Measurements from ENCODE around the gene FYTTD1.
"Not testable (repeated sequence)": the region's sequence is repeated elsewhere in the genome, so short reads cannot be mapped to it uniquely, and the experiment has no call there.

The FYTTD1 gene, protein sequence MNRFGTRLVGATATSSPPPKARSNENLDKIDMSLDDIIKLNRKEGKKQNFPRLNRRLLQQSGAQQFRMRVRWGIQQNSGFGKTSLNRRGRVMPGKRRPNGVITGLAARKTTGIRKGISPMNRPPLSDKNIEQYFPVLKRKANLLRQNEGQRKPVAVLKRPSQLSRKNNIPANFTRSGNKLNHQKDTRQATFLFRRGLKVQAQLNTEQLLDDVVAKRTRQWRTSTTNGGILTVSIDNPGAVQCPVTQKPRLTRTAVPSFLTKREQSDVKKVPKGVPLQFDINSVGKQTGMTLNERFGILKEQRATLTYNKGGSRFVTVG

DNA sequence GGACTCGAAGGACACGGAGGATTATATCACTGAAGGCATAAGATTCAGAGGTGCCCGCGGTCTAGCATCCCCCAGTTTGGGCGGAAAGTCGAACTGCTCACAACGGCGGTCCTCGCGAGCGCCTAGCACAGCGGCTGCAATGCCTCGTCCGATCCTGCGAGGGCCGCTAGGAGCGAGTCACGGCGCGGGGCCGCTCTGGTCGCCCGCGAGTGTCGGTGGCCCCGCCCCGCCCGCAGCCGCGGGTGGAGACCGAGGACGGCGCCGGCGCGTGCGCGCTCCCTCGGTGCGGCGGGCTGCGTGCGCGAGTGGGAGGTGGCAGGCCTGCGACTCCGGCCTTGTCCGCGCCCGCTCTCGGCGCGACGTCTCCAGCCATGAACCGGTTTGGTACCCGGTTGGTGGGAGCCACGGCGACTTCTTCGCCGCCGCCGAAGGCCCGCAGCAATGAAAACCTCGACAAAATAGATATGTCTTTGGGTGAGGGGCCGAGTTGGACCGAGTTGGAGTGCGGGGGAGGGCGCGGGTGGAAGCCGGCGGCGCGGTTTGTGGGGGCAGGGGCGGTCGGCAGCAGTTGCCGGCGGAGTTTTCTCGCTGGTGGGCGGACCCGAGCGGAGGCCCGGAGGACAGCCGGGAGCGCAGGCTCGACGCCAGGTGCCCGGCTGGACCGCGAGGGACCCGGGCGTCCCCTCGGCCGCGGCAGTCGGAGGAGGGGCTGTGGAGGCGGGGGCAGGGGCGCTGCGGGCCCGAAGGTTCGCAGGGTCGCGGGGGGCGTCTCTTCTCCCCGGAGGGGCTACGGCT, at the start of gene FYTTD1:
FYTTD1 (plus strand) TSS at position 283 of the 795 bp plus-strand sequence; CDS start at position 372, 89 bp downstream.
- DNase-seq, result peak; percentile 91

DNA sequence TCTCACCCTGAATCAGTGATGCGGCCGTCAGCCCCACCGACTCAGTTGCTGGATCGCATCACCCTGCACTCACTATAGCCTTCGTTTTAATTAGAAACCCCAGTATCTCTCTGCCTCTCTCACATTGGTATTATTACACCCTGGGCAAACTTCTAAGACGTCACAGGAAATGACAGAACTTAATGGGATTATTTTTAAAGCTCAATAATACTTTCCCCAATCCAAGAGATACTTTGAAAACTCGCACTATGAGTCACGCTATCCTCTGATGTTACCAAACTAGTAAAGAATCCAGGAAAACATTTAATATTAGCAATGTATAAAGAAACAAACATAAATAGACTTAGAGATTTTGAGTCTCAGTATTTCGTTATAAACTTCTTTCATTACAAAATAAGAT, 49.6 kb upstream of the FYTTD1 start:
- DNase-seq, result no peak

DNA sequence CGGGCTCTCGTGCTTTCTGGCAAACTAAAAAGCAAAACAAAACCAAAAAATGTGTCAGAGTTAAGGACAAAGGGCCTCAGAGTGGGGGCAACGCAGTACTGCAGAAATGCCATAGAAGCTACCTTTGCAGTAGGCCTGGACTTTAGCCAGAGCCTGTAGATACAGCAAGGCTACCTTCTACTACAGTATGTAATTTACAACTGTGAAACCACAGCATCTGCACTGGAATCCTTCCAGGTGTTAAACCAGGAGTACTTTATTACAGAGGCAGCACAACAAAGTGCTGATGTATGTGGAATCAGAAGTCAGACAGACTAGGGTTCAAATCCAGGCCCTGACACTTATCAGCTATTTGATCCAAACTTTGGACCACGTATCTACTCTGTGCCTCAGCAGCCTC, 47.8 kb upstream of the FYTTD1 start:
- DNase-seq, result no peak

DNA sequence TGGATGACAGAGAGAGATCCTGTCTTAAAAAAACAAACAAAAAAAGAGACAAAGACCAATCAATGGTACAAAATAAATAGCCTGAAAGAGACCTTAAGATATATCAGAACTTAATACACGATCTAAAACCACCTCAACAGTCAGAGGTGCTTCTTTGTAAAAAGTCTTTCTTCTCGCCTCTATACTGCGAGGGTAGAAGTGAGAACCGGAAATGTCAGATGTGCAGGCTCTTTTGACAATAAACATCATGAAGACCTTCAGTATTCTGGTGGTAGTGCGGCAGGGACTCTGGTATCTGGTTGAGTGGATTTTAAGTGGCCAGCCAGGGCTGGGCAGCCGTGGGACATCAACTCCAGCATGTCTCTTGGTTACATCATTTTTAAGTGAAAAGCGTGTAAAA, 43.0 kb upstream of the FYTTD1 start:
- DNase-seq, result no peak

DNA sequence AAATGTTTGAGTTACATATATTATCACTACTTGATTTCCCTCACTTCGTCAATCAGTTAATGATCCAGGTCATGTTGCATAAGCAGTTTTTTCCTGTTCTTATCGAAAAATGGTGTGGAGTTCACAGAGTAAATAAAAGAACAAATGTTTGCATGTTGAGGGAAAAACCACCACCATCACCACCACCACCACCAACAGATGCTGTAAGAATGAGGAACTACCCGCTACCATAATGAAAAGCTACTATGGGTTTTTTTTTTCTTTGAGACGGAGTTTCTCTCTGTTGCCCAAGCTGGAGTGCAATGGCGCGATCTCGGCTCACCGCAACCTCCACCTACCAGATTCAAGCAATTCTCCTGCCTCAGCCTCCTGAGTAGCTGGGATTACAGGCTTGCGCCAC, 40.5 kb upstream of the FYTTD1 start:
- DNase-seq, result no peak

DNA sequence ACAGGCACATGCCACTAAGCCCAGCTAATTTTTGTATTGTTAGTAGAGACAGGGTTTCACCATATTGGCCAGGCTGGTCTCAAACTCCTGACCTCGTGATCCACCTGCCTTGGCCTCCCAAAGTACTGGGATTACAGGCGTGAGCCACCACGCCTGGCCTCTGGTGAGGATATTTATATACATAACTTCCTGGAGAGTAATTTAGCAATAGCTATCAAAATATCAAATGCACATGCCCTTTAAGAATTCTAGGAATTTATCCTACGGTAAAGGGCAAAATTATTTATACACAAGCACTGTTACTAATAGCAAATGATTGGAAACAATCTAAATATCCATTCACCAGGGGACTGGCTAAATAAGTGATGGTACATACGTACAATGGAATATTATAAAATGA, 38.7 kb upstream of the FYTTD1 start:
- DNase-seq, result not testable (repeated sequence)

DNA sequence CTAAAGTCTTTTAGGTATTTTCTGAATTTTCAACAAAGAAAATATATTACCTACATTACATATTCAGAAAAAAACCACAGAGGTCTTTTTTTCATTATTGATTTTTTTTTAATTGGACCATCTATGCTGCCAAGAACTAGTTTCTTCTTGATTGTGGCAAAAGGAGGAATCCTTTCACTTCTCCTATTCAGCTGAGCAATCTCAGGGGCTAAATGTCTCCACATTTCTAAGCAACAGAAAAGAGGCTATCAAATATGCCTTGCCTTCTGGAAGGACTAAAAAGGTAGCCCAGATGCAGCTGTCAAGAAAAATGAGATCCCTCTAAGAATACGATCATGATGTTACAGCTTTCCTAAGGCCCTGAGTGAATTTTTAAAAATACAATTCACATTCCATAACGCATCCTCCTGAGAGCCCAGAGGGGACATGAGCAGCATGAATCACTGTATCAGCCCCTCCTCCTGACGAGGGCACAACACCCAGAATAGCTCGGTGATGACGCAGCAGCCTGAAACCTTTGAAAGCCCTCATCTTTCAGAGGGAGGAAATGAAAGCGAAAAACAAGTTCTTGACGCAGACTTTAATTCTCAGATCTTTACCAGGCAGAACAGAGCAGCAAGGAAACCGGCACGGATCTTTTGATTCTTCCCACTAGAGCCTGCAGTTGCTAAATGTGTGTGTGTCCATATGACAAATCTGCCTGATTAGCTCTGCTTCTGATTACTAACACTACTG, 37.5 kb upstream of the FYTTD1 start:
- DNase-seq, result no peak

DNA sequence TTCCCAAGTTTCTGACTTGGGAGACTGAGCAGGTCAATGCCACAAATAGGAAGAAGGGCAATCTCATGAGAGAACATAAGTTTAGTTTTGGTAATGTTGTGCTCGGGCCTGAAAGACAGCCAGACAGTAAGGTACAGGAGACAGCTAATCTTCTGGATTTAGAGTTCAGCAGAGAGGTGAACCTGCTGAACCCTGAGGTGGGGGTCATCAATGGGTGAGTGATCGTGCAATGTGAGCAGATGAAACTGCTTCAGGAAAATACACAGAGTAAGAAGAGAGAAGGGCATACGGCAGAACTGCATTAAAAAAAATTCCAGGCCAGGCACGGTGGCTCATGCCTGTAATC, 36.2 kb upstream of the FYTTD1 start:
- DNase-seq, result no peak

DNA sequence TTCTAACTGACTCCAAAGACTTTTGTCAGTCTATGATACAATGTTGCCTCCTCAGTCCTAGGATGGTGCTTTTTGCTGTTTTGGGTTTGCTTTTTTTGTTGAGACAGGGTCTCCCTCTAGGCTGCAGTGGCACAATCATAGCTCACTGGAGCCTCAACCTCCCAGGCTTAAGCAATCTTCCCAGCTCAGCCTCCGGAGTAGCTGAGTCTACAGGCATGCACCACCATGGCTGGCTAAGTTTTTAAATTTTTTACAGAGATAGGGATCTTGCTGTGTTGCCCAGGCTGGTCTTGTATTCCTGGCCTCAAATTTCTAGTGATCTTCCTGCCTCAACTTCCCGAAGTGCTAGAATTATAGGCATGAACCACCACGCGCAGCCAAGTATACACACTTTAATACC, 35.4 kb upstream of the FYTTD1 start:
- DNase-seq, result no peak

DNA sequence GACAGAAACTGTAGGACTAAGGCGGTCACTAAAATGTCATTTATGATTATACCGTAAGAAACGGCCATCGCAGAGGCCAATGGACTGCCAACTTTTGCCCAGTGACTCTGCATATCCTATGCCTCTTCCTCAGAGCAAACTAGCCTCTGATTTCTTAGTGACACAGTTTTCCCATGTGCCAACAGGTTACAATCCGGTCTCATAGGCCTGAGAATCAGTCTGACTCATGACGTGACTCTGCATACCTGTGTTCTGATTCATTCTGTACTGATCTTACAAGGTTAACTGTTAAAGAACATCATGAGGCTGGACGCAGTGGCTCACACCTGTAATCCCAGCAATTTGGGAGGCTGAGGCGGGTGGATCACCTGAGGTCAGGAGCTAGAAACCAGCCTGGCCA, 30.8 kb upstream of the FYTTD1 start:
- DNase-seq, result no peak

DNA sequence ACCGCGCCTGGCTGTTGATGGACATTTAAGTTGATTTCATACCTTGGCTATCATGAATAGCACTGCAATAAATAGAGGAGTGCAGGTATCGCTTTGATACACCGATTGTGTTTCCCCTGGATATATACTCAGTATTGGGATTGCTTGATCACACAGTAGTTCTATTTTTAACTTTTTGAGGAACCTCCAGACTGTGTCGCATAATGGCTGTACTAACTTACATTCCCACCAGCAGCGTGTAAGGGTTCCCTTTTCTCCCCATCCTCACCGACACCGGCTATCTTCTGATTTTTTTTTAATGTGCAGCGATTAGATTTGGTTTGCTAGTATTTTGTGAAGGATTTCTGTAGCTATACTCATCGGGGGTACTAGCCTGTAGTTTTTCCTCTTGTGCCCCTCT, 29.0 kb upstream of the FYTTD1 start:
- DNase-seq, result no peak

DNA sequence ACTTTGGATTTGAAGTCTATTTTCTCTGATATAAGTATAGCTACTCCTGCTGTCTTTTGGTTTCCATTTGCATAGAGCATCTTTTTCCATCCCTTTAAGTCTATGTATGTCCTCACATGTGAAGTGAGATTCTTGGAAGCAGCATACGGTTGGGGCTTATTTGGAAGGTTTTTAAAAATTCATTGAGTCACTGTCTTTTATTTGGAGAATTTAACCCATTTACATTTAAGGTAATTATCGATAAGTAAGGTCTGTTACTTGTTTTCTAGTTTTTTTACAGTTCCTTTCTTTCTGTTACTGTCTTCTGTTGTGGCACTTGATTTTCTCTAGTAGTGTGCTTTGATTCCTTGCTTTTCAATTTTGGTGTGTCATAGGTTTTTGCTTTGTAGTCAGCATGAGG, 26.9 kb upstream of the FYTTD1 start:
- DNase-seq, result no peak

DNA sequence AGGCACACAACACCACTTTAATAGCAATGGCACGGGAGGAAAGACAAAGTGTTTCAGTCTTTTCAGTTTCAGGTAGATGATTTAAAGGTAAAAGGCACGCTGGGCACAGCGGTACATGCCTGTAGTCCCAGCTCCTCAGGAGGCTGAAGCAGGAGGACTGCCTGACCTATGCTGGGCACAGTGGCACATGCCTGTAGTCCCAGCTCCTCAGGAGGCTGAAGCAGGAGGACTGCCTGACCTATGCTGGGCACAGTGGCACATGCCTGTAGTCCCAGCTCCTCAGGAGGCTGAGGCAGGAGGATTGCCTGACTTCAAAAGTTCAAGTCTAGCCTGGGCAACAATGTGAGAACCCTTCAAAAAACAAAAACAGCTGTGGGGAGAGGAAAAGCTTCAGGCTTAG, 21.8 kb upstream of the FYTTD1 start:
- not testable (repeated sequence) for DNase-seq

DNA sequence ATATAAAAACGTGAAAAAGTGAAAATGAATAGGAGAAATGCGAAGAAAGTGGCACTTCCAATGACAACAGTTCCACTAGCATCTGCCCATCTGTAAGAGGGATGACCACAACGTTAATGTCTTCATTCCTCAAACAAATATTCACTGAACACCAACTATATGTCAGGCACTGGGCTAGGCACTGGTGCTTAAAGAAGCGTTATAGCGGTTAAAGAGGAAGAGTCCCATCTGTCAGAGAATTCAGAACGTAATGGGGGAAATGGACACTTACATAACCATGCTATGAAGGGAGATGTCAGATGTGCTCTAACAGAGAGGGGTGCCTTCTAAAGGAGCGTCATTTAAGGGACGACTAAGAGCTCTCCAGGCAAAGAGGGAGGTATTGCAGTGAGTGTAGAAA, 21.2 kb upstream of the FYTTD1 start:
- no peak for DNase-seq

DNA sequence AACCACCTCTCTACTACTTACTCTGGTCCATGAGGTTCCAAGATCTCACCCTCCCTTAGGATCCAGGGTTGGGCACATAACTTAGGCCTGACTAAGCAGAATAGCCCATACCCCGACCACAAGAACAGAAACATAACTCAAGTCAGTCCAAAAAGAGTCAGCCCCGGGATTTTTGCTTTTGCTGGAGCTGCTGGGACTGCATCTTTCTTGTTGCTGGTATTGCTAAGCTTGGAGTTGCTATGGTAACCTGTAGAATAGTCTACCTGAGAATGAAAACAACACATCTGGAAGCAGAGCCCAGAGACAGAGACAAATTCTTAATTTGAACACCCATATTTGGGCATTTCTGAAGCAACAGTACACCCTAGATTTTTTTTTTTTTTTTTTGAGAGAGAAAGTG, 19.5 kb upstream of the FYTTD1 start:
- DNase-seq, result peak; percentile 33

DNA sequence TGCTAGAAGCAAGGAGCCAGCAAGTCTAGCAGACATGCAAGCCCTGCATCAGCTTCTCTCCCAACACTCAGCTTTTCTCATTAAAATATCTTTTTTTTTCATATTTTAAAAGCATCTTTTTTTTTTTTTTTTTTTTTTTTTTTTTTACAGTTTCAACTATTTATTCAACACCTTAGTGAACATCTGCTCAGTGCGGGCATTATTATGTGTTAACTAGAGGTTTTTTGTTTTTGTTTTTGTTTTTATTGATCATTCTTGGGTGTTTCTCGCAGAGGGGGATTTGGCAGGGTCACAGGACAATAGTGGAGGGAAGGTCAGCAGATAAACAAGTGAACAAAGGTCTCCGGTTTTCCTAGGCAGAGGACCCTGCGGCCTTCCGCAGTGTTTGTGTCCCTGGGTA, 18.9 kb upstream of the FYTTD1 start:
- not testable (repeated sequence) for DNase-seq

DNA sequence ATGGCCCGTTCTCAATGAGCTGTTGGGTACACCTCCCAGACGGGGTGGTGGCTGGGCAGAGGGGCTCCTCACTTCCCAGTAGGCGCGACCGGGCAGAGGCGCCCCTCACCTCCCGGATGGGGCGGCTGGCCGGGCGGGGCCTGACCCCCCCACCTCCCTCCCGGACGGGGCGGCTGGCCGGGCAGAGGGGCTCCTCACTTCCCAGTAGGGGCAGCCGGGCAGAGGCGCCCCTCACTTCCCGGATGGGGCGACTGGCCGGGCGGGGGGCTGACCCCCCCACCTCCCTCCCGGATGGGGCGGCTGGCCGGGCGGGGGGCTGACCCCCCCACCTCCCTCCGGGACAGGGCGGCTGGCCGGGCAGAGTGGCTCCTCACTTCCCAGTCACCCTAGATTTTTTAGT, 18.2 kb upstream of the FYTTD1 start:
- not testable (repeated sequence) for DNase-seq

DNA sequence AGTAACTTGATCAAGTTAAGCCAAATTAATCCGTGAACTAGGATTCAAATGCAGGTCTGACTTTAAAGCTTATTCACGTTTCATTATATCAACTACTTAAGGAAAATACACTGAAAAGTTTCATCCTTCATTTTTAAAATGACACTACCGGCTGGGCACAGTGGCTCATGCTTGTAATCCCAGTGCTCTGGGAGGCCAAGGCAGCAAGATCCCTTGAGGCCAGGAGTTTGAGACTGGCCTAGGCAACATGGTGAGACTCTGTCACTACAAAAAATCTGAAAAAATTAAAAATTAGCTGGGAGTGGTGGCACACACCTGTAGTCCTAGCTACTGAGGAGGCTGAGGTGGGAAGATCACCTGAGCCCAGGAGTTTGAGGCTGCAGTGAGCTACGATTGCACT, 16.6 kb upstream of the FYTTD1 start:
- no peak for DNase-seq

DNA sequence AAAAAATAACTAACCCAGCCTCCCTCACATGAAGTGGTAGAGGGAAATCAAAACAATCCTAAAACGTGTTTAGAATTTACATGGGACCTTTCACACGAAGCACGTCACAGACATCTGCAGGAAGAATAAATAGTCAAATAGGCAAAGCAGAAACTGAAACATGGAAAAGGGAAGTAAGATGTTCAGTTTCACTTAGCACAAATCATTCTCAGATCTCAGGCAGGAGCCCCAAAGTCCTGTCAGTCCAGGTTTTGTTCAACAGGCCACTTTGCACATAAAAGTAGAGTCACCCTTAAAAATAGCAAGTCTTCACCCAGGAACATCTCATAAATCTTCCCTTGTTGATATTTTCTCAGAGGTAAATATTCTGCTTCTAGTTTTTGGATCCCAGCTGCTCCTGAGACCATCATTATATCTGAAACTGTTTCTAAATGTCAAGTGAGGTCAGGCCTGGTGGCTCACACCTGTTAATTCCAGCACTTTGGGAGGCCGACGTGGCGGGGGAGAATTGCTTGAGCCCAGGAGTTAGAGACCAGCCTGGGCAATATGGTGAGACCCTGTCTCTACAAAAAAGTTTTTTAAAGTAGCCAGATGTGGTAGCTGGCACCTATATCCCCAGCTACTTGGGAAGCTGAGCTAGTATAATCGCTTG, 14.9 kb upstream of the FYTTD1 start:
- DNase-seq, result no peak

DNA sequence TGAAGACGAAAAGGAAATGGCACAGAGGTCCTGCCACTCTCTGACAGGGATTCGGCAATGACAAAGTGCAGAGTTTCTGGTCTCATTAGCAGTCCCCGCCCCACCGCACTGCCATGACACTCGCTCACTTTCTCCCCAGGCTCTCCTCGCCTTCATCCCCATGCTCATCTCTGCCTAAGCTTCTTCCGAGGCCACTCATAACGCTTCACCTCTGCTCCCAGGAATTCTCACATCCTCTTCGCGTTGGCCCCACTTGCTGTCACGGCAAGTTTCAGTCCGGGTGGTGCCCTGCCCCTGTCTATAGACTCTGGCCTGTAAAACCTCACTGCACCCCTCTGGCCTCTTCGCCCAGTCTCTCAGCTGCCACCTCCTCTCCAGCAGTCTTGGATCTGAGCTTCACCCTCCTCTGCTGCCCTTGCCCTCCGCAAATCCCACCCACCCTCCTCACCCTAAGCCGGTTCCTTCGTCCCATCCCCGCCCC, 13.6 kb upstream of the FYTTD1 start:
- no peak for DNase-seq

DNA sequence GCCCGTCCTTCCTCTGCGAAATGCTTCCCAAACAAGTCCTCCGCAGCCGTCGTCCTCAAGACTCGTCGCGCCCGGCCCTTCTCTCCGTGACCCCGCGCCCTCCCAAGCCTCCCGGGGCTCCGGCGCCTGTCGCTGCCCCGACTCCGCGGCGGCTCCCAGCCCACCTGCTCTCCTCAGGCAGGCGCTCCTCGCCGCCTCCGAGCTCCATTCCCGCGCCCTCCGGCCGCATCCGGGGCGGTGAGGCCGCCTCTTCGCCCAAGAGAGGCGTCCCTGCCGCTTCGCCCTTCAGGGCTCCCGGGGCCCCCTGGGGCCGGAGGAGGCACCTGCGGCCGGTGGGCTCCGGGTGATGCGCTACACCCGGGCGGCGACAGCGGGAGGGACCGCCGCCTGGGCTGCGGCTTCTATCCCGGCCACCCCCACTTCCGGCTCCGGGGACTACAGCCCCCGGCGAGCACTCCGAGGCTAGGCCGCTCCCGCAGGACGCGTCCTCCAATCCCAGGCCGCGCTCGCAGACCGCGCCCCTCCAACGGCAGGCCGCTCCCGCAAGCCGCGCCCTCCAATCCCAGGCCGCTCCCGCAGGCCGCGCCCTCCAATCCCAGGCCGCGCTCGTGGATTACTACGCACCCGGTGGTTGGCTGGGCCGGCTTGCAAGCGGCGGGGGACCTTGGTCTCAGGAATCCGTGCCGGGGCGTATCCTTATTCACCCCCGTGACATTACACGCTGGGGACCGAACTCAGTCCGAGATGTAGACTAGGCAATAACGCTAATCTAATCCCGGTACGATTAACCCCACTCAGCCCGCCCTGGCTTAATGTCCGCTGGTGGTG, 13.0 kb upstream of the FYTTD1 start, which contains the start of gene RUBCN:
RUBCN (minus strand) TSS at position 414 of the 828 bp plus-strand sequence; CDS start at position 229, 185 bp downstream.
- DNase-seq, result peak; percentile 99

DNA sequence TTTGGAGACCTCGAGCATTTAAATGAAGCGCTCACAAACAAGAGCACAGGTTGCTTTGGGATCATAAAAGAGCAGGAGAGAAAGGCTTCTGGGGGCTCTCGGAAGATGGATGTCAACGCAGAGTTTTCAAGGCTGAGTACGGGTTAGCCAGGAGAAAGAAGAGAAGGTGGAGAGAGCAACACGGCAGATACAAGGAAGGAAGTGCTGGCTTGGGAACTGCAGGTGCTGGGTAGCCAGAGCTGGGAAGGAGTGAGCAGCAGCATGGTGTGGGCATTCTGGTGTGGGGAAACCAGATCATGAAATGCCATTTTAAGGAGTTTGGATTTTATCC, 12.4 kb upstream of the FYTTD1 start:
- no peak for DNase-seq

Data from DMS79 treated with DMSO at 0.1 percent for 48 hours (cell line).